HCT116 (cell line): Measurements from ENCODE around the gene ZNF358. TPM values are rescaled to one million over a fixed set of nuclear protein-coding genes. Genes with fewer than 3 reads are reported as not detected.

ENCODE experiments used
- ATAC-seq: fragments of 200-7000 bp; cut with Tn5 transposase; 2 replicates; pipeline ENCODE4 v1.9.1; 2020; ENCODE audit warnings: mild to moderate bottlenecking, moderate library complexity
- BruUV-seq: library from RNA; stranded (reverse); fragments of 400-500 nt; replicated peaks from 2 replicates; lab custom pipeline; 2021; lab: Mats Ljungman, UMichigan
- CTCF ChIA-PET: fragments of 300-600 bp; sonication (Branson Sonifier 250); formaldehyde crosslinking; loops from one replicate; lab custom pipeline; 2021; ENCODE audit warnings: antibody characterized with exemption; lab: Charles Lee
- POLR2A ChIA-PET: fragments of 300-600, 350-600 bp; sonication (Branson Sonifier 250); formaldehyde crosslinking; loops from one replicate; lab custom pipeline; 2021; ENCODE audit warnings: antibody characterized with exemption; lab: Charles Lee
- RAD21 ChIA-PET, 2 experiments: fragments of 300-600 bp; sonication (Branson Sonifier 250); formaldehyde crosslinking; loops; one replicate each; lab custom pipeline; 2023; ENCODE audit warnings: low total read pairs in 2 of 2; ENCODE audit not compliant: uncharacterized antibody in 2 of 2, unreplicated experiment in 2 of 2, low non-redundant PET in 1 of 2; lab: Charles Lee
- DNase-seq: peaks from one replicate; pipeline ENCODE4 v3.0.0-alpha.2; 2010; ENCODE audit warnings: low read depth, low spot score
- H2AFZ ChIP-seq: fragments of 200-600 bp; shearing (Covaris generic), sonication (generic); 2 replicates; pipeline ENCODE4 v1.6.1; 2017; ENCODE audit warnings: low read depth, mixed run types, mixed read lengths, antibody characterized with exemption, low read length; ENCODE audit not compliant: poor library complexity, severe bottlenecking
- H3K27ac ChIP-seq: 2 replicates; pipeline ENCODE4 v1.5.1; 2012; ENCODE audit warnings: low read depth, low read length
- H3K27me3 ChIP-seq: fragments of 200-600 bp; sonication (generic); 2 replicates; pipeline ENCODE4 v1.6.1; 2016; ENCODE audit warnings: mixed run types, low read length, mixed read lengths; ENCODE audit not compliant: insufficient read depth
- H3K36me3 ChIP-seq, 2 experiments: fragments of 200-500 bp in 1 of 2; fragments of 200-600 bp in 1 of 2; sonication (Bioruptor generic) in 1 of 2; sonication (generic) in 1 of 2; 2 replicates each; pipeline versions ENCODE4 v1.5.1 to v1.6.1; 2014 to 2016; ENCODE audit warnings: low read length in 2 of 2, inconsistent platforms in 1 of 2, mixed read lengths in 1 of 2, mixed run types in 1 of 2; ENCODE audit not compliant: insufficient read depth in 2 of 2, control insufficient read depth in 1 of 2
- H3K4me1 ChIP-seq, 2 experiments: fragments of 200-600 bp in 1 of 2; sonication (generic) in 1 of 2; 2 replicates each; pipeline versions ENCODE4 v1.5.1 to v1.6.1; 2012 to 2017; ENCODE audit warnings: low read length in 2 of 2, inconsistent platforms in 1 of 2, mild to moderate bottlenecking in 1 of 2, mixed read lengths in 1 of 2, mixed run types in 1 of 2, moderate library complexity in 1 of 2; ENCODE audit not compliant: insufficient read depth in 2 of 2, control insufficient read depth in 1 of 2
- H3K4me2 ChIP-seq: fragments of 200-600 bp; sonication (generic); 2 replicates; pipeline ENCODE4 v1.6.1; 2017; ENCODE audit warnings: mixed run types, low read length, mixed read lengths
- H3K4me3 ChIP-seq, 2 experiments: fragments of 200-600 bp in 1 of 2; sonication (generic) in 1 of 2; replicated peaks in 1 of 2; 2 replicates each; pipeline ENCODE4 v1.5.1; 2011 to 2016; ENCODE audit warnings: low read length in 2 of 2, control low read depth in 1 of 2, low read depth in 1 of 2, mild to moderate bottlenecking in 1 of 2, mixed read lengths in 1 of 2, mixed run types in 1 of 2
- H3K79me2 ChIP-seq: fragments of 200-600 bp; sonication (generic); 2 replicates; pipeline ENCODE4 v1.6.1; 2017; ENCODE audit warnings: mild to moderate bottlenecking, mixed run types, low read length, moderate library complexity, mixed read lengths; ENCODE audit not compliant: insufficient read depth
- H3K9ac ChIP-seq: fragments of 200-600 bp; sonication (generic); 2 replicates; pipeline ENCODE4 v1.6.1; 2016; ENCODE audit warnings: low read length, mixed read lengths
- H3K9me2 ChIP-seq: fragments of 200-600 bp; sonication (generic), shearing (Covaris generic); 2 replicates; pipeline ENCODE4 v1.6.1; 2017; ENCODE audit warnings: mixed run types, mild to moderate bottlenecking, moderate library complexity; ENCODE audit not compliant: insufficient read depth
- H3K9me3 ChIP-seq, 2 experiments: fragments of 200-500 bp in 1 of 2; fragments of 200-600 bp in 1 of 2; sonication (Bioruptor generic) in 1 of 2; sonication (generic) in 1 of 2; 2 replicates each; pipeline ENCODE4 v1.6.1; 2014 to 2017; ENCODE audit warnings: low read length in 2 of 2, mixed read lengths in 2 of 2, inconsistent platforms in 1 of 2, low read depth in 1 of 2, mild to moderate bottlenecking in 1 of 2, mixed run types in 1 of 2, moderate library complexity in 1 of 2; ENCODE audit not compliant: control insufficient read depth in 1 of 2, insufficient read depth in 1 of 2
- H4K20me1 ChIP-seq: fragments of 200-600 bp; sonication (generic), shearing (Covaris generic); 2 replicates; pipeline ENCODE4 v1.6.1; 2017; ENCODE audit warnings: mixed run types, mild to moderate bottlenecking, moderate library complexity; ENCODE audit not compliant: insufficient read depth
- EGR1 ChIP-seq: IDR thresholded peaks from 2 replicates; pipeline ENCODE4 v1.6.1; 2012; ENCODE audit warnings: low read depth
- ELF1 ChIP-seq: IDR thresholded peaks from 2 replicates; pipeline ENCODE4 v1.6.1; 2012; ENCODE audit warnings: low read depth, borderline replicate concordance
- EZH2phosphoT487 ChIP-seq: fragments of 200-600 bp; IDR thresholded peaks from 2 replicates; pipeline ENCODE4 v1.6.1; 2018; ENCODE audit warnings: antibody characterized with exemption, borderline replicate concordance
- POLR2AphosphoS5 ChIP-seq: IDR thresholded peaks from 2 replicates; pipeline ENCODE4 v1.6.1; 2011; ENCODE audit warnings: mild to moderate bottlenecking, low read depth, low read length, moderate library complexity
- SRF ChIP-seq: IDR thresholded peaks from 2 replicates; pipeline ENCODE4 v1.6.1; 2012; ENCODE audit warnings: low read depth
- ZFX ChIP-seq: fragments of 450-650 bp; IDR thresholded peaks from 2 replicates; pipeline ENCODE4 v1.6.1; 2017
- intact Hi-C: fragments of 100-400 bp; cut with micrococcal nuclease; formaldehyde crosslinking; loops from 2 replicates; pipeline ENCODE4 v1.10.0; 2022
- total RNA-seq: library from RNA; stranded (reverse); gene quantifications from one replicate; pipeline ENCODE4 v1.2.1, GENCODE V29; 2021; ENCODE audit not compliant: unreplicated experiment
- TF ChIP-seq, protein P1 (sequence below), 3 experiments: fragments of 200-600 bp in 1 of 3; sonication (generic) in 1 of 3; IDR thresholded peaks in 2 of 3; conservative IDR thresholded peaks in 1 of 3; 2 replicates each; pipeline ENCODE4 v1.5.1; 2012 to 2017; ENCODE audit warnings: low read depth in 2 of 3, low read length in 2 of 3, antibody characterized with exemption in 1 of 3, borderline replicate concordance in 1 of 3, control low read depth in 1 of 3, mild to moderate bottlenecking in 1 of 3, mixed read lengths in 1 of 3, mixed run types in 1 of 3, moderate library complexity in 1 of 3; ENCODE audit not compliant: insufficient read depth in 1 of 3
- TF ChIP-seq, protein P2 (sequence below): IDR thresholded peaks from 2 replicates; pipeline ENCODE4 v1.6.1; 2012; ENCODE audit warnings: low read depth
- TF ChIP-seq, protein P3 (sequence below): IDR thresholded peaks from 2 replicates; pipeline ENCODE4 v1.6.1; 2011; ENCODE audit warnings: mild to moderate bottlenecking, low read length, moderate library complexity; ENCODE audit not compliant: insufficient replicate concordance; ENCODE audit errors: extremely low read depth

Gene ZNF358
- total RNA-seq, 1 experiment from 2014 or later: 20.7 TPM

DNA sequence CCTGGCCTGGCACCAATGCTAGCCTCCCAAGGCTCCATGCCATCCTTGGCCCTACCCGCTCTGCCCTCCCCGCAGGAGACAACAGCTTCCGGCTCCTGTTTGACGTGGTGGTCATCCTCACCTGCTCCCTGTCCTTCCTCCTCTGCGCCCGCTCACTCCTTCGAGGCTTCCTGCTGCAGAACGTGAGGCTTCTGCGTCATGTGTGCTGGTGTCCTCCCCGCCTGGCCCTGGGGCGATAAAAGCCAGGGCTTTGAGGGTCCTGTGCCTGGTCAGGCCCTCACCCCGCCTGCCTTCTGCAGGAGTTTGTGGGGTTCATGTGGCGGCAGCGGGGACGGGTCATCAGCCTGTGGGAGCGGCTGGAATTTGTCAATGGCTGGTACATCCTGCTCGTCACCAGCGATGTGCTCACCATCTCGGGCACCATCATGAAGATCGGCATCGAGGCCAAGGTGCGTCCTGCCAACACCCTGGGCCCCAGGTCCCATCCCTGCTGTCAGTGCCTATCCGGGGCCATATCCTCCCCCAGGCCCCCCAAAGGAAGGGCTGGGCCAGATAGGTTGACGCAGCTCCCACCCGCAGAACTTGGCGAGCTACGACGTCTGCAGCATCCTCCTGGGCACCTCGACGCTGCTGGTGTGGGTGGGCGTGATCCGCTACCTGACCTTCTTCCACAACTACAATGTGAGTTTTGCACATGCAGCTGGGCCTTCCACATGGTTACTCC is 12.8 kb downstream of the ZNF358 start (continued):
- TF ChIP-seq, protein P1, sequence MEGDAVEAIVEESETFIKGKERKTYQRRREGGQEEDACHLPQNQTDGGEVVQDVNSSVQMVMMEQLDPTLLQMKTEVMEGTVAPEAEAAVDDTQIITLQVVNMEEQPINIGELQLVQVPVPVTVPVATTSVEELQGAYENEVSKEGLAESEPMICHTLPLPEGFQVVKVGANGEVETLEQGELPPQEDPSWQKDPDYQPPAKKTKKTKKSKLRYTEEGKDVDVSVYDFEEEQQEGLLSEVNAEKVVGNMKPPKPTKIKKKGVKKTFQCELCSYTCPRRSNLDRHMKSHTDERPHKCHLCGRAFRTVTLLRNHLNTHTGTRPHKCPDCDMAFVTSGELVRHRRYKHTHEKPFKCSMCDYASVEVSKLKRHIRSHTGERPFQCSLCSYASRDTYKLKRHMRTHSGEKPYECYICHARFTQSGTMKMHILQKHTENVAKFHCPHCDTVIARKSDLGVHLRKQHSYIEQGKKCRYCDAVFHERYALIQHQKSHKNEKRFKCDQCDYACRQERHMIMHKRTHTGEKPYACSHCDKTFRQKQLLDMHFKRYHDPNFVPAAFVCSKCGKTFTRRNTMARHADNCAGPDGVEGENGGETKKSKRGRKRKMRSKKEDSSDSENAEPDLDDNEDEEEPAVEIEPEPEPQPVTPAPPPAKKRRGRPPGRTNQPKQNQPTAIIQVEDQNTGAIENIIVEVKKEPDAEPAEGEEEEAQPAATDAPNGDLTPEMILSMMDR (IDR thresholded peaks at IDR 0.05 in 2 of 3, conservative IDR thresholded peaks at IDR 0.05 in 1 of 3; ENCODE audit: borderline replicate concordance in 1 of 3, insufficient read depth in 1 of 3, low read depth in 2 of 3, low read length in 2 of 3): no peak

DNA sequence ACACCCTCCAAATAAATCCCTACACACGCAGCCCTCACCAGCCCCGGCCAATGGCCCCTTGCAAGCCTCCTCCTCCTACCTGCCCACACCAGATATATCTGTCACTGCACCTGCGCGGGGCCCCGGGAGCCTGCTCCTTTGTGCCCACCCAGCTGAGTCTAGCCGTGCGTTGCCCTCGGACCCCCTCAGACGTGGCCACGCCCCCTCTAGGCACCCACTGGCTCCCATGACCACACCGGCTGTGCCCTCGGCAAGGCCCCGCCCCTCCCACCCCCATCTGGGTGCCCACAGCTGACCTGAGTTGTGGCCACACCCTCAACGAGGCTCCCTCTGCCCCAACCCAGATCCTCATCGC is 13.3 kb downstream of the ZNF358 start:
- POLR2A ChIA-PET: no interaction called here
- H3K36me3 ChIP-seq: no peaks in the 10 kb centered on the region
- CTCF ChIA-PET: no interaction called here
- BruUV-seq: no TSS peak
- H3K27me3 ChIP-seq: no peaks in the 10 kb centered on the region
- H3K9me3 ChIP-seq: no peaks in the 10 kb centered on the region
- no peak overlapping the region for H3K27ac ChIP-seq
- no peaks in the 10 kb centered on the region for H3K79me2 ChIP-seq
- no peaks in the 10 kb centered on the region for H3K9me2 ChIP-seq
- intact Hi-C loops: no loop called here
- H3K4me1 ChIP-seq: peaks cover 4 to 13% of the 10 kb centered on the region in 2 experiments; a peak in 2 of 4 replicates
- ATAC-seq (no peak), DNase-seq (no peak)
- H3K4me3 ChIP-seq: no peak overlapping the region
- no peaks in the 10 kb centered on the region for H4K20me1 ChIP-seq
- no peak for TF ChIP-seq ZFX
- TF ChIP-seq EZH2phosphoT487: no peak
- TF ChIP-seq, protein P2, sequence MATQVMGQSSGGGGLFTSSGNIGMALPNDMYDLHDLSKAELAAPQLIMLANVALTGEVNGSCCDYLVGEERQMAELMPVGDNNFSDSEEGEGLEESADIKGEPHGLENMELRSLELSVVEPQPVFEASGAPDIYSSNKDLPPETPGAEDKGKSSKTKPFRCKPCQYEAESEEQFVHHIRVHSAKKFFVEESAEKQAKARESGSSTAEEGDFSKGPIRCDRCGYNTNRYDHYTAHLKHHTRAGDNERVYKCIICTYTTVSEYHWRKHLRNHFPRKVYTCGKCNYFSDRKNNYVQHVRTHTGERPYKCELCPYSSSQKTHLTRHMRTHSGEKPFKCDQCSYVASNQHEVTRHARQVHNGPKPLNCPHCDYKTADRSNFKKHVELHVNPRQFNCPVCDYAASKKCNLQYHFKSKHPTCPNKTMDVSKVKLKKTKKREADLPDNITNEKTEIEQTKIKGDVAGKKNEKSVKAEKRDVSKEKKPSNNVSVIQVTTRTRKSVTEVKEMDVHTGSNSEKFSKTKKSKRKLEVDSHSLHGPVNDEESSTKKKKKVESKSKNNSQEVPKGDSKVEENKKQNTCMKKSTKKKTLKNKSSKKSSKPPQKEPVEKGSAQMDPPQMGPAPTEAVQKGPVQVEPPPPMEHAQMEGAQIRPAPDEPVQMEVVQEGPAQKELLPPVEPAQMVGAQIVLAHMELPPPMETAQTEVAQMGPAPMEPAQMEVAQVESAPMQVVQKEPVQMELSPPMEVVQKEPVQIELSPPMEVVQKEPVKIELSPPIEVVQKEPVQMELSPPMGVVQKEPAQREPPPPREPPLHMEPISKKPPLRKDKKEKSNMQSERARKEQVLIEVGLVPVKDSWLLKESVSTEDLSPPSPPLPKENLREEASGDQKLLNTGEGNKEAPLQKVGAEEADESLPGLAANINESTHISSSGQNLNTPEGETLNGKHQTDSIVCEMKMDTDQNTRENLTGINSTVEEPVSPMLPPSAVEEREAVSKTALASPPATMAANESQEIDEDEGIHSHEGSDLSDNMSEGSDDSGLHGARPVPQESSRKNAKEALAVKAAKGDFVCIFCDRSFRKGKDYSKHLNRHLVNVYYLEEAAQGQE: no peak
- no peak for TF ChIP-seq POLR2AphosphoS5
- TF ChIP-seq ELF1: no peak
- no peak for TF ChIP-seq SRF
- TF ChIP-seq EGR1: no peak
- TF ChIP-seq, protein P3, sequence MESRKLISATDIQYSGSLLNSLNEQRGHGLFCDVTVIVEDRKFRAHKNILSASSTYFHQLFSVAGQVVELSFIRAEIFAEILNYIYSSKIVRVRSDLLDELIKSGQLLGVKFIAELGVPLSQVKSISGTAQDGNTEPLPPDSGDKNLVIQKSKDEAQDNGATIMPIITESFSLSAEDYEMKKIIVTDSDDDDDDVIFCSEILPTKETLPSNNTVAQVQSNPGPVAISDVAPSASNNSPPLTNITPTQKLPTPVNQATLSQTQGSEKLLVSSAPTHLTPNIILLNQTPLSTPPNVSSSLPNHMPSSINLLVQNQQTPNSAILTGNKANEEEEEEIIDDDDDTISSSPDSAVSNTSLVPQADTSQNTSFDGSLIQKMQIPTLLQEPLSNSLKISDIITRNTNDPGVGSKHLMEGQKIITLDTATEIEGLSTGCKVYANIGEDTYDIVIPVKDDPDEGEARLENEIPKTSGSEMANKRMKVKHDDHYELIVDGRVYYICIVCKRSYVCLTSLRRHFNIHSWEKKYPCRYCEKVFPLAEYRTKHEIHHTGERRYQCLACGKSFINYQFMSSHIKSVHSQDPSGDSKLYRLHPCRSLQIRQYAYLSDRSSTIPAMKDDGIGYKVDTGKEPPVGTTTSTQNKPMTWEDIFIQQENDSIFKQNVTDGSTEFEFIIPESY: no peak
- H3K4me2 ChIP-seq: no peak overlapping the region
- RAD21 ChIA-PET: no interaction called here
- H2AFZ ChIP-seq: no peak overlapping the region
- H3K9ac ChIP-seq: no peak overlapping the region
